Measurements from ENCODE around the gene TSPO. TPM values are rescaled to one million over a fixed set of nuclear protein-coding genes. Genes with fewer than 3 reads are reported as not detected.
A peak's percentile ranks its signal among the peaks of the same experiment; 100 is the strongest.

TSPO gene
- total and polyA plus RNA-seq, 4 donors: 86.1 to 707 (median 284) TPM

- ATAC-seq (ENCODE audit: insufficient read depth, low FRiP score) (no peak), DNase-seq (no peak)
- no peak overlapping the region for H3K9ac ChIP-seq (ENCODE audit: insufficient read depth in 1 of 2, low read length in 2 of 2)
- WGBS, 2 donors: 91 to 95% methylated on average over 9 of the region's 9 CpGs
- peaks cover 0 to 8% (median 3%) of the 10 kb centered on the region in 5 donors for H3K4me1 ChIP-seq (ENCODE audit: control insufficient read depth in 5 of 5, insufficient read depth in 5 of 5, low read length in 5 of 5)
- H3K27ac ChIP-seq (ENCODE audit: low read depth in 1 of 2, low read length in 1 of 2): no peak overlapping the region
- H3K4me3 ChIP-seq: no peak overlapping the region
- TF ChIP-seq CTCF (IDR thresholded peaks at IDR 0.05; ENCODE audit: control extremely low read depth, extremely low read depth): no peak
- H3K36me3 ChIP-seq (ENCODE audit: control insufficient read depth in 4 of 4, insufficient read depth in 4 of 4, low read length in 4 of 4): peaks cover 5 to 33% (median 12%) of the 10 kb centered on the region in 4 donors
- H3K9me3 ChIP-seq (ENCODE audit: control insufficient read depth in 4 of 4, insufficient read depth in 3 of 4, low read length in 3 of 4): no peaks in the 10 kb centered on the region
- H3K27me3 ChIP-seq (ENCODE audit: control insufficient read depth in 3 of 3, insufficient read depth in 3 of 3, low read length in 2 of 3): no peaks in the 10 kb centered on the region
Measured at GRCh38 chr22:43133401-43133800, 18.0 kb upstream of the TSPO start.

- peaks cover 0 to 8% (median 0%) of the 10 kb centered on the region in 5 donors for H3K4me1 ChIP-seq (ENCODE audit: control insufficient read depth in 5 of 5, insufficient read depth in 5 of 5, low read length in 5 of 5)
- WGBS, 2 donors: 95 to 99% methylated on average over 4 of the region's 4 CpGs
- H3K4me3 ChIP-seq: no peak overlapping the region
- DNase-seq: no peak
- ATAC-seq (ENCODE audit: insufficient read depth, low FRiP score): no peak
- no peaks in the 10 kb centered on the region for H3K9me3 ChIP-seq (ENCODE audit: control insufficient read depth in 4 of 4, insufficient read depth in 3 of 4, low read length in 3 of 4)
- H3K27ac ChIP-seq (ENCODE audit: low read depth in 1 of 2, low read length in 1 of 2): no peak overlapping the region
- H3K36me3 ChIP-seq (ENCODE audit: control insufficient read depth in 4 of 4, insufficient read depth in 4 of 4, low read length in 4 of 4): peaks cover 5 to 37% (median 15%) of the 10 kb centered on the region in 4 donors
- H3K9ac ChIP-seq (ENCODE audit: insufficient read depth in 1 of 2, low read length in 2 of 2): no peak overlapping the region
- TF ChIP-seq CTCF (IDR thresholded peaks at IDR 0.05; ENCODE audit: control extremely low read depth, extremely low read depth): no peak
- no peaks in the 10 kb centered on the region for H3K27me3 ChIP-seq (ENCODE audit: control insufficient read depth in 3 of 3, insufficient read depth in 3 of 3, low read length in 2 of 3)
Measured at GRCh38 chr22:43134553-43134952, 16.8 kb upstream of the TSPO start.

GRCh38 chr22:43135565-43135964 lies 15.8 kb upstream of the TSPO start:
- DNase-seq (no peak), ATAC-seq (ENCODE audit: insufficient read depth, low FRiP score) (no peak)
- peaks cover 8 to 39% (median 22%) of the 10 kb centered on the region in 4 donors for H3K36me3 ChIP-seq (ENCODE audit: control insufficient read depth in 4 of 4, insufficient read depth in 4 of 4, low read length in 4 of 4)
- no peak overlapping the region for H3K4me3 ChIP-seq
- no peaks in the 10 kb centered on the region for H3K27me3 ChIP-seq (ENCODE audit: control insufficient read depth in 3 of 3, insufficient read depth in 3 of 3, low read length in 2 of 3)
- WGBS, 2 donors: 79 to 87% methylated on average over 5 of the region's 5 CpGs
- no peak for TF ChIP-seq CTCF (IDR thresholded peaks at IDR 0.05; ENCODE audit: control extremely low read depth, extremely low read depth)
- peak overlapping the region in 1 of 2 donors; percentile 28 for H3K27ac ChIP-seq (ENCODE audit: low read depth in 1 of 2, low read length in 1 of 2)
- no peak overlapping the region for H3K9ac ChIP-seq (ENCODE audit: insufficient read depth in 1 of 2, low read length in 2 of 2)
- peaks cover 0 to 8% (median 0%) of the 10 kb centered on the region in 5 donors for H3K4me1 ChIP-seq (ENCODE audit: control insufficient read depth in 5 of 5, insufficient read depth in 5 of 5, low read length in 5 of 5)
- no peaks in the 10 kb centered on the region for H3K9me3 ChIP-seq (ENCODE audit: control insufficient read depth in 4 of 4, insufficient read depth in 3 of 4, low read length in 3 of 4)

GRCh38 chr22:43136255-43136654 lies 15.1 kb upstream of the TSPO start:
- Histone ChIP-seq H3K36me3 (ENCODE audit: control insufficient read depth in 4 of 4, insufficient read depth in 4 of 4, low read length in 4 of 4) (peaks cover 9 to 41% (median 27%) of the 10 kb centered on the region in 4 donors), H3K4me1 (ENCODE audit: control insufficient read depth in 5 of 5, insufficient read depth in 5 of 5, low read length in 5 of 5) (peaks cover 0 to 8% (median 0%) of the 10 kb centered on the region in 5 donors), H3K27me3 (ENCODE audit: control insufficient read depth in 3 of 3, insufficient read depth in 3 of 3, low read length in 2 of 3) (no peaks in the 10 kb centered on the region), H3K4me3 (no peak overlapping the region), H3K9me3 (ENCODE audit: control insufficient read depth in 4 of 4, insufficient read depth in 3 of 4, low read length in 3 of 4) (no peaks in the 10 kb centered on the region), H3K9ac (ENCODE audit: insufficient read depth in 1 of 2, low read length in 2 of 2) (no peak overlapping the region), H3K27ac (ENCODE audit: low read depth in 1 of 2, low read length in 1 of 2) (peak overlapping the region in 1 of 2 donors; percentile 20)
- TF ChIP-seq CTCF (IDR thresholded peaks at IDR 0.05; ENCODE audit: control extremely low read depth, extremely low read depth): peak; percentile 33
- 21 to 40% methylated on average over 9 of the region's 9 CpGs for WGBS, 2 donors
- DNase-seq: peak in 2 of 3 donors; percentile 37 to 46
- ATAC-seq (ENCODE audit: insufficient read depth, low FRiP score): no peak
